GM18511 (cell line): ENCODE data around the gene ROBO2.

ENCODE experiments used
- ATAC-seq: cut with Tn5 transposase; IDR thresholded peaks from one replicate; pipeline ENCODE4 v1.9.1; 2021; ENCODE audit warnings: mild to moderate bottlenecking, moderate library complexity; ENCODE audit not compliant: unreplicated experiment

ROBO2 gene

DNA sequence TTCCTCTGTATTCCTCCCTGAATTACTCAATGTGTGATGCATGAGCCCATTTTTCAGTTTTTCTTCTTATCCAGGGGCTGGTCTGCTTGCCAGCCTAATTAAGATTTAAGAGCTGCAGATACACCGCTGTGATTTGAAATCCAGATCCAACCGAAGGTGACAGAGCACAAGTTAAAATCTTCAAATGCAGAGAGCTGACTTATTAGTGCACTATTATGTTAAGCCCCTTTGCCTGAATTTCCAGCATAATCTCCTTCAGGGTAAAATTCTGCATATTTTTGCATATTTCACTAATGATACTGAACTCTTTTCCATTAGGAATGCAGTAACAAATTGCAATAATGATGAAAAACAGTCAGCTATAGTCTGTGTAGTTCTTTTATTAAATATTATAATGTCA, 583.6 kb downstream of the ROBO2 start:
- no peak for ATAC-seq

DNA sequence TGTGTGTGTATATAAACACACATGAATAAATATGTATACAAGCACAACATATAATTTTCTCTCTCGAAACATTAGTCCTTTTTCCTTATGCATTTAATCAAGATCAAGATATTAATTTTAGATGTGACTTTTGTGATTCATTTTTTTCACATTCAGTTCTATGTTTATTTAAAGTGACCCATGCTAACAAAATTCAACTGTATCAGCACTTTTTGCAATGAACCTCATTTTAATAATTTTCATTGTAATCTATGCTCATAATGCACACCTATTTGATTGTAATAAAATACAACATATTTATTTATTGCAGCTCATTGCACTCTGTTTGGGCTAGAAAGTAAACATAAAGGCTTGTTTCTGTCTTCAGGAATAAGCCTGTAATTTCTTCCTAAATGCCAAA, 586.3 kb downstream of the ROBO2 start:
- no peak for ATAC-seq

DNA sequence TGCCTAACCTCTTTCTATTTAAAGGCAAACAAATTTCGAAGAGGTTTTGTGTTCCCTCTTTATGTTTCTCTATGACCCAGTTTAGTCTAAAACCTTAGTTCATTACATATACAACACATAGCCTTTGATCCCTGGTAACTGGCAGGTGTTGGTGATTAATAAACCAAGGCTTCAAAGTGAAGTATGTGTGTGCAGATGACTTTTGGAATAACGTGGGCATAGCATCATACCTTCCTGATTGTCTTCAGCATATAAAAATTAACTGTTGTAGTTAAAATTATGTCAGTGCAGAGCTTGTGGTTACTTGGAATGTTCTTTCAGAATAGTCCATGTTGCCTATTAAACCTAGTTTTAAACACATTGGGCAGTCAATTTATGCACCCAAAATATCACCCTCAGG, 608.3 kb downstream of the ROBO2 start:
- no peak for ATAC-seq

DNA sequence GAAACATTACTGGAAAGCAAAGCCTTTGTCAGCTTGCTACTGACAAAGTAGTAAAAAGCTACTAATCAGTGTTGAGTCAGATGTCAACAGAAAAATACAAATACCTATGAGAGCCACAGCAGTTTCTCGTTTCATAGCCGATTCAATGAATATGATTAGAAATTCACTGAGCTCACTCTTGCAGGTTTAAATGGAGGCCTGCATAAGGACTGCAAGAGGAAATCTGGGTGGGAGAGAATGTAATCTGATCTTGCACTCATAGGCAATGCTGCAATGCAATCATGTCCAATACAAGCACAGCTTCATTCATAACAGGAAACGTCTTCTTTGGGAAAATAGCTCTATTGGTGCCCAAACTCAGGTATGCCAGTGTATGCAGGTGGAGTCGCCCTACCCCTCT, 608.8 kb downstream of the ROBO2 start:
- ATAC-seq, result no peak

DNA sequence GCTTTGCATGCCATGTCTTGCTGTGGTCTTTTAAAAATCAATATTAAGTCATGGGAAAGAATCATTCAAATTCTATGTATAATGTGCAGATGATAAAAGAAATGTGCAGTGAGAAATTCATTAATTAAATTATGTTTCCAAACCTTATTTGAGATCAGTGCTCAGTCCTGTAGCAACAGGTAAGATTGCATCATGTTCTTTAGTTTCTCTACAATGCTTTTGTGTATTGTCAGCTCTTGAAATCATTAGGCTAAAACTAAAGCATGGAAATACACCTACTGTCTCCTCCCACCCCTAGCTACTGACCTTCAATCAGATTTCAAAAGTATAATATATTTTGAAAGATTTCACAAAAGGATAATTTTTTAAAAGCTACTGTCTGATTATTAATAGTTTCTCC, 612.7 kb downstream of the ROBO2 start:
- no peak for ATAC-seq

DNA sequence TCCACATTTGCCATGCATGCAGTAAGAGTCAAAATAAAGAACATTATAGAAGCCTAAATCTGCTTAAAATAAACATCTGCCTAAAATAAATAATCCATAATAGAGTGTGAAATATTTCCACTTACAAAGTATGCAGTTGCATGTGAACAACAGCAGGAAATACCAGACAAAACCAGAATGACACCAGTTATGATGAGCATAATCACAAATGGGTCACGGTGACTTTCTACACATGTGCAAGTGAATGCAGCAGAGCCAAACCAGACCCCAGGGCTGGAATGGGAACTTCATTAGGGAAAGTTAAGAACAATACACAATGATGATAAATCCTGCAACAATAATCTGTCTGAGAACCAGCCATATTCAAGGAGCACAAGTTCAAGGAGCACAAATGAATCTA, 615.5 kb downstream of the ROBO2 start:
- no peak for ATAC-seq

DNA sequence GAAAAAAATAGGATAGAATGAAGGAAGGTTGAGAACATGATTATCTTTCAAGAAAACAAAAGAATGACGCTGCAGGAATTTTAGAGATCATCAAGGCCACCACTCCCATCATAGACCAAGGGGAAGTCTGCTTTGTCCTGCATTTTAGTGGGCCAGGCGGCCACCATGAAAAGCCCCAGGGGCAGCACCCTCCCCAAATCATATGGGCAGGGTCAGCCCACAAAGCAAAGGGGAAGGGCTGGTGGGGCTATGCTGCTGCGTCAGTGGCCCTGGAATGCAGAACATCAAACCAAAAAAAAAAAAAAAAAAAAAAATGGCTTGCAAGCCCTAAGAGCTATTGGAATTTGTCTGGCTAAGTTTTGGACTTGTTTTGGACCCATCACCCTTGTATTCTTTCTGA, 620.8 kb downstream of the ROBO2 start:
- no peak for ATAC-seq

DNA sequence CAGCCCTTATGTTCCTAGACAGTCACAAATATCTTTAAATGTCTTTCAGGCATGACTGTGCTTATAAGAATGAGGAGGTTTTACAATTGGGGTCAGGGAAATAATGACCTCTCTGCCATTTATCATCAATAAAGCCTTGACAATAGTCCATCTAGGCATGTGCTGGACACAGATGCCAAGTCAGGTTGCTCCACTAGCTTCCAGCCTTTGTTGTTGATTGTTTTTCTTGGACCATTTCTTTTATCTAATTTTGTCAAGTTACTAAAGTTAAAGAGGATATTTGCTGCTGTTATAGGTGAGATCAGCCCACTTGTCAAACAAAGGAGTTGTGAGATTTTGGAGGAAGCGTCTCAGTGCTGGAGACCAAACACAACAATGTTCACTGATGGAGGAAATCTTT, 628.0 kb downstream of the ROBO2 start:
- no peak for ATAC-seq

DNA sequence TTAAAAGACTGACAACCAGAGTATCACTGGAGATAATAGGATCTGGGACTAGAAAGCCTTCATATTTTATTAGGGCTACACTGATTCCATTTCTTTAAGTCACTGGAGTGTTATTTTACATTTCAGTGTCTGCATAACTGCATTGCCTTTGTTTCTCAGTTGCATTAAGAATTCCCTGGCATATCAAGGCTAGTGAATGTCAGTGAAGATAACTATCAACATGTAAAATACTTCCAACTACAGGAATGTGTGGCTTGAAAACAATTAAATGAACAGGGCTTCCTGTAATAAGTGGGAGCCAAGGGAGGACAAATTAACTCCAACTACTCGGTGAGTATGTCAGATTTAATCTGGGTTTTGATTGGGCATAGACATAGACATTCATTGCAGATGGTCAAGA, 628.5 kb downstream of the ROBO2 start:
- ATAC-seq, result no peak

DNA sequence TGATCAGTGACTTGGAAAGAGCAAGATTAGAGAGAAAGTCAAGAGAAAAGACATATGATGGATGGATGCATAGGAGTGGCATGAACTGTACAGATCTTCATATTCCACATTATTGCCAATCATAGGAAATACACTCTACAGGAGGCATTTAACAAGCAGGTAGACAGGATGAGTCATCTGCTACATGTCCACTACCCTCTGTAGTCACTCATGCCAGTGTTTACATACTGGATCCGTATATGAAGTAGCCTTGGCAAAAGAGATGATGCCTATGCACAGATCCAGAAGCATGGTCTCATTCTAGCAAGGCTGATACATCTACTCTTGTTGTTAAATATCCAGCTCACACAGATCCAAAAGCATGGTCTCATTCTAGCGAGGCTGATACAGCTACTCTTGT, 632.1 kb downstream of the ROBO2 start:
- no peak for ATAC-seq

DNA sequence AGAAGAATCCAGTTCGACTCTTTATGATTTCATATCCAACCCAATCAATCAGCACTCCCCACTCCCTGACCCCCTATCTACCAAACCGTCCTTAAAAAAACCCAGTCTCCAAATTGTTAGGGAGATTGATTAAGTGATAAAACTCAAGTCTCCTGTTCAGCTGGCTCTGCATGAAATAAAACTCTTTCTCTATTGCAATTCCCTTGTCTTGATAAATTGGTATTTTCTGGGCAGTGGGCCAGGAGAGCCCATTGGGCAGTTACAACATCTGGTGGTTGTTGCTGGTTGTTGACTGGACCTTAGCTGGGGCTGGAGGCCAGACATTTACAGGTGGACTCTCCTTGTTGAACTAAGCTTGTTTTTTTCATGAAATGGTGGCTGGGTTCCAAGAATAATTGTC, 642.3 kb downstream of the ROBO2 start:
- no peak for ATAC-seq

DNA sequence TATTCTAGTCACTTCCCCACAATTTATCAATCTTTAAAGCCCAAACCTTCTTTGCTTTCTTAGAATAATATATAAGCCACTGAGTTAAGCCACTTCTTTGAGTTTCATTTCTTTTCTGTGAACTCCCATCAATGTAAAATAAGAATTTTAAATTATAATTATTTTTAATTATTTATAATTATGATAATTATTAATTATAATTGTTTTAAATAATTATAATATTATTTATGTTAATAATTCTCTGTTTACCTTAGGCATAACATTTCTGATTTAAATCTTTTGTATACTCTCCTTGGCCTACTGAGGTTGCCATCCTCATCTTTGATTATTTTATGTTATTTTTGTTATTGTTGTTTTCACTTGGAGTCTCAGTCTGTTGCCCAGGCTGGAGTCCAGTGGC, 644.2 kb downstream of the ROBO2 start:
- ATAC-seq, result no peak

DNA sequence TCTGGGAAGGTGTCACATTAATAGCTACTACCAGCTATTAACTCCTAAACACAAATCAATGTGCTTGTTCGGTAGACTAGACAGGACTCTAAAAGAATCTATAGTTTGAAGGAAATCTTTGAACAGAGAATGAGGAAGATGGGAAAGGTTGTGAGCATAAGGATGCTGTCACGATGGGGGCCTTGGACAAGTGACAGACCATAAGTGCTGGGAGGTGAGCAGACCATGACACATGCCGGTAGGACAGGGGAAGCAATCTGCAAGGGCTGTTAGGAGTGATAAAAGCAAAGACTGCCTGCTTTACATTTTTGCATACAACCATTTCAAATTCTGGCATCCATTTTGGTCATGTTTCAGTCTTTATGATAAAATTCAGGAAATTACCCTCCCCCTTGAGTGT, 645.8 kb downstream of the ROBO2 start:
- no peak for ATAC-seq

DNA sequence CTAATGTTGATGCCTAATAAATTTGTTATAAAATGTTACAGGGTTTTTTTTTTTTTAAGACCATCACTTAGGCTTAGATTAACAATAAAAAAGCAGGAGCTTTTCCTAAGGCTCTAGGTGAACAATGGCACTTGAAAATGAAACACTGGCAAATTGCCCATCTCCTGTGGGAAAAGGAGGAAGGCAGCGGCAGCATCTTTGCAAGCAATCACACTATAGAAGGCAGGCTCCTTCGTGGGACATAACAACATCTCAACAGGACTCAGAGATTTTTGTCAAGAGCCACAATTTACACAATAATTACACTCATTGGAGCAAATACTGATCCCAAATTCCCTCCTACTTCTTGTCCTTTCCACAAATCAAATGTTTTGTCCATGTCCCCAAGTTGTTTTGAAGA, 646.7 kb downstream of the ROBO2 start:
- no peak for ATAC-seq

DNA sequence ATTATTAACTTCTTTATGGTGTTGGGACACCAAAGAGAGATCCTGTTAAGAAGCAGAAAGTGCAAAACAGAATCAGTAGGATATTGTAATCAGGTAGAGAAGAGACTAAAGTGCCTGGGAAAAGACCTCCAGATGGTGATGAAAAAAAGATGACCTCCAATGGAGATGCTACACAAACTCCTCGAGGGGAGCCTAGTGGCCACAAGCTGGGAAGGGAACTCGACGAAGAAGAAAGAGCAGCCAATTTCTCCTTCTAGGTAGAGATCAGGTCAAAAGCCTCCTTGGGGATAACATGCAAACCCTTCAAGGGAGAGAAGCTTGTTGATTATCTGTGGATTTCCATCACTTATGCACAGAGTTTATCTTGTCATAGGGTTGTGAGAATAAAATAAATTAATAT, 647.6 kb downstream of the ROBO2 start:
- ATAC-seq, result no peak

DNA sequence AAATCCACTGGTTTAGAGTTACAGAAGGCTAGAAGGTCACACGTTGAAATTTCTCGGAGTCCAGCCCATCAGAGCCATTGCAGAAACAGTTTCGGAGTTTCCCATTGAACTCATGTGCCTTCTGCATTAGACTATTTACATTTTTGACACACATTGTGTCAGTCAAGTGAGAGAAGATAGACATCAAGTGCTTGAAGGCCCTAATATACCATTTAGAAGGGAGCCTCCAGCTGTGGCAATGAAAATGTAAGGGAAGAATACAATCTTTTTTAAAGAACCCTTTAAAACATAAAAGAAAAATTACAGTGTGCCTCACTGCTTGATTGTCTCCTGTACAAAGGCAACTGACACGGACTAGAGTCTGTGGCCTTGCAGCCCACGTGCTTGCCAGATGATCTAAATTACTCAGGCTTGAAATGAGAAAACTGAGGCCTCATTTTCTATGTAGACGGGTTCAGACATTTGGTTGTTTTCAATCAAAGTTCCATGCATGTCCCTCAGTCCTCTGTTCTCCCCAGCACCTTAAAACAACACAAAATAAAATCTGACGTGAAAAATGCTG, 650.5 kb downstream of the ROBO2 start:
- ATAC-seq, result no peak

DNA sequence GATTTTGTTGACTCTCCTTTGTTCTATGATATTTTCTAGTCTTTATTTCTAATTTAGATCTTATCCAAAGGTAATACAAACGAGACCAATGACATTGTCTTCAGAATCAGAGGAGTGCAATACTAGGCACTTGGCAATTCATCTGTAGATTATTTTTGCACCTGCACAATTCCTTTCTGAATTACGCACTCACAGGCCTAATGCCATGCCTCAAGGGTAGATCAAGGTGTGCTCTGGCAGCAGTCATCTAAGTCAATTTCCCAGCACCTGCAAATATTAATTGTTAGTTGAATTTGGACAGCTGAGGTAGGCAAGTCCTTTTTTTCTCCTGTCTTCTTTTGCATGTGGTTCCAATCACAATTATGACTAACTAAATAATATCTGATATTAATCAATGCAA, 653.2 kb downstream of the ROBO2 start:
- no peak for ATAC-seq

DNA sequence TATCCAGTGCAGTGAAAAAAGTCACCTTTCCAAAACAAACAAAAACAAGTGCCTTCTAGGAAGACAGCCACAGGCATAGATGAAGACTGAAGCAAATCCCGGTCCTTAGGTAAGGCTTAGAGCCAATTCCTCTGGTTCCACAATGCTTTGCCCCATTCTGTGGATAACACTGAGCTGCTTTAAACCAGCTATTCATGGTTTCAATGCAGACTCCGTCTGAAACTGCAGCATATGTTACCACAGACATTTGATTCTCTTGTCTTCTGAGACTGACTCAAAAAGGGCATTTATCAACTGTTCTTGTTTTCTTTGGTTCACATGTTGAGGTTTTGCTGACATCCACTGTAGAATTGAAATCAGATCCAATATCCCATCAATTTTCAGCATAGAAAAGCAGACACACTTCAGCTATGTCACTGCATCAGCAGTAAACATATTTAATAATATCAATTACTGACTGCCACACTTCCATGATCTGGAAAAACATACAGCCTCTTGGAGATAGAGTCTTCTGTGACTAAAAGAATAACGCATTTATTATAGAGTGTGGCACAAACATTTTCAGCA, 659.3 kb downstream of the ROBO2 start:
- no peak for ATAC-seq
